Activated CD8-positive, alpha-beta memory T cell treated with anti-CD3 and anti-CD28 coated beads for 36 hours (primary cell): ENCODE results near the gene CEBPA. TPM values are rescaled to one million over a fixed set of nuclear protein-coding genes. Genes with fewer than 3 reads are reported as not detected.

ENCODE experiments used
- CTCF ChIA-PET: fragments of 350-600 bp; sonication (Branson Sonifier 250); formaldehyde crosslinking; loops from one replicate; lab custom pipeline; 2021; ENCODE audit warnings: antibody characterized with exemption; lab: Charles Lee
- POLR2A ChIA-PET: fragments of 350-600 bp; sonication (Branson Sonifier 250); formaldehyde crosslinking; loops from one replicate; lab custom pipeline; 2021; ENCODE audit warnings: antibody characterized with exemption; lab: Charles Lee
- total RNA-seq, 2 experiments: library from RNA; stranded (reverse); gene quantifications; one replicate each; pipeline ENCODE4 v1.2.3, GENCODE V29; 2021

The CEBPA gene
- total RNA-seq, 2 experiments from 2014 or later: 0.61 to 0.80 TPM

DNA sequence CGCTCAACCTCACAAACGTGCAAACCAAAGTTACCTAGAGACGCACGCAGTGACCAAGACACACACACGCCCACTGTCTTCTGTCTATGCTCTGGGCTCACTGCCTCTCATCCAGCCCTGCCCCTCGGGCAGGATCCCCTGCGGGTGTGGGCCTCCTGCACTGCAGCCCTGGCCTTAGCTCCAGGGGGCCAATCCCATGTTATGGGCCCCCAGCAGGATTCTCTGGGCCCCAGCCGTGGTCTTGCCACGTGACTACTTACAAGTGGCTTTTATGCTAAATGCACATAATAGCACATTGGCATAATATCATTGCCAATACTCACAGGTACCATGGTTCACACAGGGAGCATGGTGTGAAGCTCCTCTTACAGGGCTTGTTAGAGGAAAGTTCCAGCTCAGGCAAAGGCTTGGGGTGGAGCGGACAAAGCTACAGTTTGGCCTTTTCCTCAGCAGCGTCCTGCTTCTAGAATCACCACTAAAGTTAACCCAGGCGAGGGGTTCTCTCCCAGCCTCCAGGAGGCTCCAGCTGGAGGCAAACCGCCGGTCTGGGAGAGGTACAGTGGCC is 37.4 kb downstream of the CEBPA start:
- POLR2A ChIA-PET: interaction anchor here (0.7 kb wide), 1 partner anchor 293 kb away, joined by 4 read pairs; no protein-coding TSS in a partner anchor
- CTCF ChIA-PET: interaction anchor here (0.8 kb wide), 1 partner anchor 9 kb away, joined by 3 read pairs; no protein-coding TSS in a partner anchor

DNA sequence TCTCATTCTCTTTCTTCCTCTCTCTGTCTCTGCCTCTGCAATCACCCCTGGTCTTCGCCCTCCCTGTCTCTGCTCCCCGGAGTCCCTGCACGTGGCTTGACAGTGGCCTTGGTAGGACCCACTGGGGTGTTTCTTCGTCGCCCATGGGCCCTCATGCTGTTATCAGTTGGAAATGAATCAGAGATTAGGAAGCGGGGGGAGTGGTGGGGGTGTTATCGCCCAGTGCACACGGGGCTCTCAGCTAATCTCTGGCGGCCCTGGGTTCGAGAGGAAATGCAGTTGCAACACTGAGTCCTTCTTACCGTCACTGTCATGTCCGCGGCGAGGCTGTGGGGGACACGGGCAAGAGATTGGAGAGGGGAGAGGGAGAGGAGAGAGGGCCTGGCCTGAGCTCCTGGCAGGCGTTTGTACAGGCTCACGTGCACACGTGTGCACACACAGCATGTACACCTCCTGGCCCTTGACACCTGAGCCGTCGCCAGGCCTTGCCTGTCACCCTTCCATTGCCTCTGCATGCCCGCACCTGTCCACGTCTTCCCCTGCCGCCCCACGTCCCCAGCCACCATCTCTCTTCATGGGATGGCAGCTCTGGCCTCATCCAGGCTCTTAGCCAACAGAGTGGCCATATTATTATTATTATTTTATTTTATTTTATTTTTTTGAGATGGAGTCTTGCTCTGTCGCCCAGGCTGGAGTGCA is 38.9 kb downstream of the CEBPA start:
- POLR2A ChIA-PET: no interaction called here
- CTCF ChIA-PET: no interaction called here

- POLR2A ChIA-PET: no interaction called here
- CTCF ChIA-PET: interaction anchor here (0.6 kb wide), 1 partner anchor 873 kb away, joined by 3 read pairs; no protein-coding TSS in a partner anchor
Measured at GRCh38 chr19:33261511-33262189, 40.7 kb downstream of the CEBPA start.

DNA sequence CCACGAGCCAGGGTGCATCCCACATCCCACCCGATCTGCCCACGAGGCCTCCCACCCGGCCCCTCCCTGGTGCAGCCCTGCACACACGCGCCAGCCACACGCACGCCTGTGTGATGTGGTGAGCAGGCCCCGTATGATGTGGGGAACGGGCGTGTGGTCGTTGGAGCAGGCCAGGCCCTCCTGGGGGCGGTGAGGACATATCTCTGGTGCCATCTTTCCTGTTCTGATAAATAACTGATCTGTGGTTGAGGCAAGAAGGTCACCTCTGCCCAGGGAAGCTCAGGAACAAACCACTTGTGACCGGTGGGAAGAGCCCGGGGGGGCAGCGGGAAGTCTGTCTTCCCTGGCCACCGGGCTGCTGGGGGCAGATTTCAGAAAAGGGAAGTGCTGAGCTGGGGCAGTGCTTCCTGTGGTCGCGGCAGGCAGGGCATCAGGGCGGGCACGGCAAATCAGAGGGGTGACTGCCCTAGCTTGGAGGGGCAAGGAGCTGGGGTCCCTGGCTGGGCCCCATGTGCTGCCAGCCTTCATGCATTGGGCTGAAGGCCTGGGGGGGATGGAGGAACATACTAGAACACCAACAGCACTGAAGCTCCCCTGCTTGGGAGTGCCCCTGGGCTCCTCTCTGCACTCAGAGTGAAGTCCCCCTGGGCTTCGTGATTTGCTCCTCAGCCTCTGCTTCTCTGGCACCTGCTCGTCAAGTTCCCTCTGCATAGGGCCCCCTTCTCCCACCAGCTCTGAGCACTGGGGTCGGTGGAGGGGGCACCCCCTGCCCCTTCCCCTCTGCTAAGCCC is 41.5 kb downstream of the CEBPA start:
- POLR2A ChIA-PET: no interaction called here
- CTCF ChIA-PET: interaction anchor here (0.6 kb wide), 1 partner anchor 874 kb away, joined by 3 read pairs; no protein-coding TSS in a partner anchor

GRCh38 chr19:33259539-33259938 is 42.8 kb downstream of the CEBPA start:
- CTCF ChIA-PET: interaction anchor here (1.2 kb wide), 1 partner anchor 147 kb away, joined by 3 read pairs; no protein-coding TSS in a partner anchor
- POLR2A ChIA-PET: no interaction called here

DNA sequence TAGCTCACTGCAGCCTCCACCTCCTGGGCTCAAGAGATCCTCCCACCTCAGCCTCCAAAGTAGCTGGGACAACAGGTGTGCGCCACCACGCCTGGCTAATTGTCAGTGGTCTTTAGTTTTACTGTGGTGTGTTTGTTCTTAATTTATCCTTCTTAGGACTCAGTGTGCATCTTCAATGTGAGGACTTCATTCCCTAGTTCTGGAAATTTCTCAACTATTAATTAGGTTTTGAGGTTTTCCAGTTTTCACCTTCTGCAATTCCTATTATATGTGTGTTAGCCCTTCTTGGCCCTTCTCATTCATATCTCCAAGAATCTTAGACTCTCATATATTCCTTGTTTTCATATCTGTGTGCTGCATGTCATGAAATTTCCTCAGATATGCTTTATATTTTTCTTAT is 44.5 kb downstream of the CEBPA start:
- ChIA-PET CTCF (no interaction called here), POLR2A (interaction anchor here (0.6 kb wide), 1 partner anchor 226 kb away, joined by 7 read pairs; no protein-coding TSS in a partner anchor)

GRCh38 chr19:33256261-33256660 is 46.1 kb downstream of the CEBPA start:
- POLR2A ChIA-PET: no interaction called here
- CTCF ChIA-PET: no interaction called here

DNA sequence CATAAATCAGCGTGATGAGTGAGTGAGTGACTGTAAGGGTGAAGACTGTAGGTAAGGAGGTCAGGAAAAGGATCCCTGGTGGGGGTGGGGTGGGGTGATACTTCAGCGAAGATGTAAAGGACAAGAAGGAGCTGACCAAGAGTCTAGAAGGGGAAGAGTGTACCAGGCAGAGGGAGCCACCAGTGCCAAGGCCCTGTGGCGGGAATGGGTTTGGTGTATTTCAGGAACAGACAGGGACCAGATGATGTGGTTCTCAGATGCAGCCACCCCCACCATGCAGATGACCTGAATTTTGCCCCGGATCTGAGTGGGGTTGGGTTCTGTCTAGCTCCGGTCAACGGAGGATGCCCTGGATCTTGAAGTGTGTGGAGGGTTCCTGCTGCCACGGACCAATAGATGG is 46.6 kb downstream of the CEBPA start:
- CTCF ChIA-PET: interaction anchor here (0.9 to 1.0 kb wide), 2 partner anchors 9 to 56 kb away, joined by 3 read pairs; no protein-coding TSS in a partner anchor
- POLR2A ChIA-PET: interaction anchor here (0.6 kb wide), 1 partner anchor 78 kb away, joined by 3 read pairs; no protein-coding TSS in a partner anchor

DNA sequence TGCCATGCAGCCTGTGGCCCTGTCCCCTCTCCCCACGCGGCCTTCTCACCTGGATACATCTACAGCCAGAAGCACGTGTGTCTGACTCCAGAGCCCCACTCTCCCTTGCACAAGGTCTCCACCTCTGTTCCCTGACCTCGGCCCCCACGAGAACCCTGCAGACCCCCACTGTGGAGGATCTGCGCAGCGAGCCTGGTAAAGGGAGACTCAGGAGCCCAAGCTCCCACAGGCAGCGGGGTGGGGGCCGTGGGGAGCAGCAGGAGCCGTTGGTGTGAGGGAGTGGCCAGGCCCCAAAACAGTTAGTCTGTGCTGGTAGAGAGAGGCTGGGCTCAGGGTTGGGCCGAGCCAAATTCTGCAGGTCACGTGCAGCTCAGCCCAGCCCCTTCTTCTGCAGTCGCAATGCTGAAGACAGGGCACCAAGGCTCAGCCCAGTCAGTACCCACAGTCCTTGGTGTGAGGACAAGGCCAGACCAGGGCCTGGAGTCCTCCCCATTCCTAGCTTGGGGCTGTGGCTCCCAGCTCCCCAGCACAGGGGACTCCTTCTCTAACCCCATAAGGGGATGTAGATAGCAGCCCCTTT is 48.0 kb downstream of the CEBPA start:
- ChIA-PET POLR2A (no interaction called here), CTCF (interaction anchor here (1.5 kb wide), 1 partner anchor 152 kb away, joined by 5 read pairs; no protein-coding TSS in a partner anchor)

- ChIA-PET CTCF (no interaction called here), POLR2A (no interaction called here)
Measured at GRCh38 chr19:33252971-33253370, 49.4 kb downstream of the CEBPA start.

DNA sequence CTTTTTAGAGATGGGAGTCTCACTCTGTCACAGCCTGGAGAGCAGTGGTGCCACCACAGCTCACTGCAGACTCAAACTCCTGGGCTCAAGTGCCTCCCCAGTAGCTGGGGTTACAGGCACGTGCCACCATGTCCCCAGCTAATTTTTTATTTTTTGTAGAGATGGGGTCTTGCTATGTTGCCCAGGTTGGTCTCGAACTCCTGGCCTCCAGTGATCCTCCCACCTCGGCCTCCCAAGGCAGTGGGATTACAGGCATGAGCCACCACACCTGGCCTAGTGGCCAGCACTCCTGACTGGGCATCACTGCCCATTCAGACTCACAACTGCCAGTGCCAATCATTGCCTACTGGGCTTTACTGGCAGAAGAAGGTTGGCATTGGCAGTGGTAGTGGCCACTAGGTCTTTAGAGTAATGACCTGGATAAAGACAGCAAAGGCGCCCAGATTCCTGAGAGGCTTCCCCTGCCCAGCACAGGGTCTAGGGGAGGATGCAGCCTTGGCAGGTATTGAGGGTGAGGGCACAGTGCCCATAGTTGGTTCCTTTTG is 49.8 kb downstream of the CEBPA start:
- ChIA-PET POLR2A (no interaction called here), CTCF (no interaction called here)

- ChIA-PET POLR2A (no interaction called here), CTCF (no interaction called here)
Measured at GRCh38 chr19:33251526-33252090, 50.7 kb downstream of the CEBPA start.

DNA sequence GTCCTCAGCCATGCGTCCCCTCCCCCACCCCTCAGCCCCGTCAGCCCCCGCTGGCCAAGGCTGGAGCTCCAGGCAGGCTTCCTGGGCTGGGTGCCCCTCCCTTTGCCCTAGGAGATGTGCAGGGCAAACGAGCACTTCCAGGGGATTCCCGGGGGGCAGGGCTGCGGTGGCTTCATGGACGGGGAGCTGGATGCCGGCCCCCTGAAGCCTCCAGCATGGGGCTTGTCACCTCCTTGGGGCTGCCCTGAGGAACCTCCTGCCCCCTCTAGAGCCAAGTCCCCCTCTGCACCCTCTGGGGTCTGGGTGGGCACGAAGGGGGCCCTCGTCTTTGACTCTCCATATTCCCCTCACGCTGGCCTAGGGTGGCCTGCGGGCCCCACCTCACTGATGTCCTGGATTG is 51.3 kb downstream of the CEBPA start:
- POLR2A ChIA-PET: no interaction called here

GRCh38 chr19:33250500-33250899 is 51.8 kb downstream of the CEBPA start:
- CTCF ChIA-PET: no interaction called here
- POLR2A ChIA-PET: no interaction called here

More for the DNA sequence above, 51.3 kb downstream of the CEBPA start:
- CTCF ChIA-PET: no interaction called here

Other genes starting within 250 kb of the CEBPA start
- 1 to 10 TPM; 3.5 to 3.9 TPM for gene RHPN2, start 237.6 kb downstream of the CEBPA start, total RNA-seq
- 10 to 100 TPM; 11.8 to 12.5 TPM for gene GPATCH1, start 221.4 kb downstream of the CEBPA start, total RNA-seq
- gene WDR88, start 170.4 kb downstream of the CEBPA start, total RNA-seq: not detected
- under 1 TPM; 0.17 to 0.31 TPM for gene LRP3, start 108.2 kb downstream of the CEBPA start, total RNA-seq
- gene SLC7A10, start 76.7 kb downstream of the CEBPA start, total RNA-seq: not detected
- gene CEBPG, start 71.2 kb upstream of the CEBPA start, total RNA-seq: 10 to 100 TPM; 28.4 to 28.6 TPM
- gene PEPD, start 219.3 kb upstream of the CEBPA start, total RNA-seq: 10 to 100 TPM; 42.2 to 46.2 TPM